ENCODE data around the gene AGPAT2. TPM values are rescaled to one million over a fixed set of nuclear protein-coding genes. Genes with fewer than 3 reads are reported as not detected.

AGPAT2 gene
- total RNA-seq, 1 donor from 2014 or later: 41.9 TPM

- no peak for FAIRE-seq
Observed at GRCh38 chr9:136690104-136690805, 3.0 kb upstream of the AGPAT2 start.

GRCh38 chr9:136689108-136689460, 1.8 kb upstream of the AGPAT2 start:
- H3K36me3 ChIP-seq (ENCODE audit: control insufficient read depth, insufficient read depth, low read length): peaks cover 4% of the 10 kb centered on the region
- DNase-seq (ENCODE audit: low read depth) (no peak), FAIRE-seq (no peak)
- TF ChIP-seq CTCF (IDR thresholded peaks at IDR 0.05; ENCODE audit: insufficient read depth, low read length, severe bottlenecking): no peak
- H3K4me3 ChIP-seq (ENCODE audit: low read depth, low read length): no peak overlapping the region
- H3K27me3 ChIP-seq (ENCODE audit: control insufficient read depth, insufficient read depth, low read length): no peaks in the 10 kb centered on the region

More at GRCh38 chr9:136690104-136690805, 3.0 kb upstream of the AGPAT2 start:
- Histone ChIP-seq H3K36me3 (ENCODE audit: control insufficient read depth, insufficient read depth, low read length) (no peaks in the 10 kb centered on the region), H3K4me3 (ENCODE audit: low read depth, low read length) (no peak overlapping the region), H3K27me3 (ENCODE audit: control insufficient read depth, insufficient read depth, low read length) (no peaks in the 10 kb centered on the region)
- TF ChIP-seq CTCF (IDR thresholded peaks at IDR 0.05; ENCODE audit: insufficient read depth, low read length, severe bottlenecking): no peak
- no peak for DNase-seq (ENCODE audit: low read depth)

- Histone ChIP-seq H3K27me3 (ENCODE audit: control insufficient read depth, insufficient read depth, low read length) (no peaks in the 10 kb centered on the region), H3K4me3 (ENCODE audit: low read depth, low read length) (no peak overlapping the region), H3K36me3 (ENCODE audit: control insufficient read depth, insufficient read depth, low read length) (peaks cover 4% of the 10 kb centered on the region)
- FAIRE-seq: no peak
- TF ChIP-seq CTCF (IDR thresholded peaks at IDR 0.05; ENCODE audit: insufficient read depth, low read length, severe bottlenecking): no peak
- DNase-seq (ENCODE audit: low read depth): no peak
Observed at GRCh38 chr9:136688274-136689107, 1.2 kb upstream of the AGPAT2 start.

- H3K4me3 ChIP-seq (ENCODE audit: low read depth, low read length): peak overlapping the region; percentile 81
Observed at GRCh38 chr9:136687721-136688223, 515 bp upstream of the AGPAT2 start.

GRCh38 chr9:136686534-136686793, 793 bp downstream of the AGPAT2 start:
- no peak for TF ChIP-seq CTCF (IDR thresholded peaks at IDR 0.05; ENCODE audit: insufficient read depth, low read length, severe bottlenecking)
- peaks cover 4% of the 10 kb centered on the region for H3K36me3 ChIP-seq (ENCODE audit: control insufficient read depth, insufficient read depth, low read length)
- DNase-seq (ENCODE audit: low read depth) (no peak), FAIRE-seq (no peak)
- H3K4me3 ChIP-seq (ENCODE audit: low read depth, low read length): peak overlapping the region; percentile 81
- H3K27me3 ChIP-seq (ENCODE audit: control insufficient read depth, insufficient read depth, low read length): no peaks in the 10 kb centered on the region

More at GRCh38 chr9:136687721-136688223, 515 bp upstream of the AGPAT2 start:
- no peak for TF ChIP-seq CTCF (IDR thresholded peaks at IDR 0.05; ENCODE audit: insufficient read depth, low read length, severe bottlenecking)
- Histone ChIP-seq H3K27me3 (ENCODE audit: control insufficient read depth, insufficient read depth, low read length) (no peaks in the 10 kb centered on the region), H3K36me3 (ENCODE audit: control insufficient read depth, insufficient read depth, low read length) (peaks cover 4% of the 10 kb centered on the region)
- FAIRE-seq (no peak), DNase-seq (ENCODE audit: low read depth) (no peak)
